ENCODE measurements around the gene NUP50. TPM values are rescaled to one million over a fixed set of nuclear protein-coding genes. Genes with fewer than 3 reads are reported as not detected.

The NUP50 gene, protein sequence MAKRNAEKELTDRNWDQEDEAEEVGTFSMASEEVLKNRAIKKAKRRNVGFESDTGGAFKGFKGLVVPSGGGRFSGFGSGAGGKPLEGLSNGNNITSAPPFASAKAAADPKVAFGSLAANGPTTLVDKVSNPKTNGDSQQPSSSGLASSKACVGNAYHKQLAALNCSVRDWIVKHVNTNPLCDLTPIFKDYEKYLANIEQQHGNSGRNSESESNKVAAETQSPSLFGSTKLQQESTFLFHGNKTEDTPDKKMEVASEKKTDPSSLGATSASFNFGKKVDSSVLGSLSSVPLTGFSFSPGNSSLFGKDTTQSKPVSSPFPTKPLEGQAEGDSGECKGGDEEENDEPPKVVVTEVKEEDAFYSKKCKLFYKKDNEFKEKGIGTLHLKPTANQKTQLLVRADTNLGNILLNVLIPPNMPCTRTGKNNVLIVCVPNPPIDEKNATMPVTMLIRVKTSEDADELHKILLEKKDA
- 10 to 100 TPM; 45.7 to 59.5 (median 53.8) TPM for polyA plus RNA-seq (ENCODE audit: insufficient read length in 4 of 4)

DNA sequence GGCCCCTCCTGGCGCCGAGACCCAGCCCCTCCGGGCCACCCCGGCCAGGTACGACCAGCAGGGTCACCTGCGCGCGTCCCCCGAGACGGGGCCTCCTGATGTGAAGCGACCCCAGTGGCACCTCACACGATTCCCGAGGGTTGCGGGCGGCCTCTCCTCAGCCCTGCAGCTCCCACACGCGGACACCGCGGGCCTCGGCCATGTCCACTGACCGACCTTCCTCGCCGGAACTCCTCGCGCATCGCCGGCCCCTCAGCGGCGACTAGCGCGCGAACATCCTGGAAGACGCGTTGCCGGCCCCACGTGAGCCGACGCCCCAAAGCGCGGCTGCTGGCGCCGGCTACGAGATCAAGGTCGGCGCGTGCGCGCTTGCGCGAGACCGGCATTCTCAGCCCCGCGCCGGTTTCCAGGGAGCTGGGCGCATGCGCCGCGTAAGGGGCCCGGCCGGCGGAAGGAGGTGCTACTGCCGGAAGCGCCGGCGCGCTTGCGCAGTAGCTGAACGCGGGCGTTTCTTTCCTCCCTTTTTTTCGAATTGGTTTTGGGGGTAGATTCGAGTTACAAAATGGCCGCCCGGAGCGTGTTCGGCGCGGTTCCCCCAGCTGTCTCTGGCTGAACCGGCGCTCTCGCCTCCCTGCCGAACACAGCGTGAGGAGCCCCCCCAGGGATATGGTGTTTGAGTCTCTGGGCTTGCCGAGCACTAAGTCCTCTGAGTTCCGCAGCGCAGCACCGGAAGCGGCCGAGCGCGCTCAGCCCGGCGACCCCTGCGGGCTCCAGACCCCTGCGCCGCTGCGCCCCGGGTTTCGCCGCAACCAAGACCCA, at the start of gene NUP50:
TSS of gene NUP50 (plus strand) at position 475 of the 819 bp plus-strand sequence. CDS start 4,253 bp downstream, outside the sequence.
- peak; percentile 89 to 91 (median 90) for DNase-seq (ENCODE audit: low read depth in 4 of 4, low spot score in 3 of 4)

DNA sequence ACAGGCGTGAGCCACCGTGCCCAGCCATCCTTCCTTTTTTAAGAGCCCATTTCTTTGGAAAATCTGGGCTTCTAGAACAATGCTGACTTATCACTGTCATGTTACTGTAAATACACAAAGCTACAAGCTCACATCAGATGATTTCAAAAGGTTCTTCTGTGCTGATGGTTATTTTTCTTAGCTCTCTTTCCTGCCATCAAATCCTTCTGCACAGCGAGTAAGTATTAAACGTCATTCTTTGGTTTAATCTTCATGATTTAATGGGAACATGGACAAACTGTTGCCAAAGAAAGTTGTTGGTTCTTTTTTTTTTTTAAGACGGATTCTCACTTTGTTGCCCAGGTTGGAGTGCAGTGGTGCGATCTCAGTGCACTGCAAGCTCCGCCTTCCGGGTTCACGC, 43.3 kb upstream of the NUP50 start:
- DNase-seq (ENCODE audit: low read depth in 4 of 4, low spot score in 3 of 4), result no peak

DNA sequence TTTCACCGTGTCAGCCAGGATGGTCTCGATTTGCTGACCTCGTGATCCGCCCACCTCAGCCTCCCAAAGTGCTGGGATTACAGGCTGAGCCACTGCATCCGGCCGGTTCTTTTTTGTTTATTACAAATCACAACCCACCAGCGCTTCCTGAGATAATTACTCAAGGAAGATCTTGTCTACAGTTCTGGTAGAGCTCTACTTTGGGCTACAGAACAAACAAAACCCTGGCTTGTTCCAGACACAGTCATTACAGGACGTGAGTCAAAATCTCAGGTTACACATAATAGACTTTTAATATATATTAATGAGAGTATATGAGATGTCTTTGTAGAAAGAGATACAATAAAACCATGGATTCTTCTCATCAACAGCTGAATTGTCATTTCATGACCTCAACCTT, 42.8 kb upstream of the NUP50 start:
- DNase-seq (ENCODE audit: low read depth in 4 of 4, low spot score in 3 of 4), result no peak

DNA sequence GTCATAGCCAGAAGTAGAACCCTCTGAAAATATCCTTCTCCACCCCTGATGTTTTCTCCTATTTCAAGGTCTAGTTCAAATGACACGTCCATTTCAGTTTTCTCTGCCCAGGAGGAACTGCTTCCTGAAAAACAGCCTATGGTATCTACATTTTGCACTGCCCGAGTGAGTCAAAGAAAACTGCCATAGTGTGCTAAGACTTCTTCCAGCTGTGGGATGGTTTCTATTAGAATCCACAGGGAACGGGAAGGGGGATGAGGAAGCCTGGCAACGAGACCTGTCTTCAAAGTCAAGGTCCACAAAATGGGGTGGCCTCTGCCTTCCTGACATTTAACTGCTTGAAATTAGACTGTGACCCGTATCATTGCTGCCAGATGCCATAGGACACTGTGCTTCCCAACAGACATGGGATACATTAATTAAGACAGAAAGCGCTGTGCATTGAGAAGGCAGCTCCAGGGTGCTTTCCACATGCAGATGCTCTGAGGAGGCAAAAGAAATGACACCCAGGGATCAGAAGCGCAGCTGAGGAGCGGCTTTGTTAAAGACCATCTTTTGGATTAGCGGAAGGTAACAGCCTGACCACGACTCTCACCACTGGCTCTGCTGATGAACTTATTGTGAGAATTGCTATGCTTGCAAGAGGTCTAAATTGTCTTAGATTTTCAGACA, 39.4 kb upstream of the NUP50 start:
- DNase-seq (ENCODE audit: low read depth in 4 of 4, low spot score in 3 of 4), result no peak

DNA sequence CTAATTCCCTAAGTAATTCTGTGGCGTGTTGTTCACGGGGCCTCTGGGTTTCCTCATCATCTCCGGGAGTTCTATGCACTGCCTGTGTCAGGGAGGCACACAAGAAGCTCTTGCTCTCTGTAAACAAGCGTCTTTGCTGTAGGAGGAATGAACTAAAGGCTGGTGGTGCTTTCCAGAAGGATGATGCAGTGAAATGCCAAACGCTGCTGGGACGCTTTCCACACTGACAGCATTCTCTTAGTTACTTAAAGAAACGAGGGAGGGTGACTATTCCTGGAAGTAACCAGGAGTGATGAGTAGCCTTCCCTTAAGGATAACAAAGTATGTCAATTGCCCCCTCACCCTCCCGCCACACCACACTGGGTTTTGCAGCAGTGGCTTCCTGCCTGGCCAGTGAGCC, 38.5 kb upstream of the NUP50 start:
- no peak for DNase-seq (ENCODE audit: low read depth in 4 of 4, low spot score in 3 of 4)

DNA sequence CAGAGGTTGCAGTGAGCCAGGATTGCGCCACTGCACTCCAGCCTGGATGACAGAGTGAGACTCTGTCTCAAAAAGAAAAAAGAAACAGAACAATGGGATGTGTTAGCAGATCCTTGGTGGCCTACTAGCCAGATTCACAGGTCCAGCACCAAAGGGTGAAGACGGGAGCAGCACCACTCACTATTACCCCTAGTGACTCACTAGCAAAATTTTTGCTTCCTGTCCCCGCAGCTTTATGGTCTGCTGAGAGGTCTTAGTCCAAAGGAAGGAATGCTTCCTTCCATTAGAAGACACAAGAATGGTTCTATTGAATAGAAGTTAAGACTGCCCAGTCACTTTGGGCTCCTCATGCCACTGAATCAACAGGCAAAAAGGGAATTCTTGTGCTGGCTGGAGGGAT, 35.9 kb upstream of the NUP50 start:
- DNase-seq (ENCODE audit: low read depth in 4 of 4, low spot score in 3 of 4), result no peak

DNA sequence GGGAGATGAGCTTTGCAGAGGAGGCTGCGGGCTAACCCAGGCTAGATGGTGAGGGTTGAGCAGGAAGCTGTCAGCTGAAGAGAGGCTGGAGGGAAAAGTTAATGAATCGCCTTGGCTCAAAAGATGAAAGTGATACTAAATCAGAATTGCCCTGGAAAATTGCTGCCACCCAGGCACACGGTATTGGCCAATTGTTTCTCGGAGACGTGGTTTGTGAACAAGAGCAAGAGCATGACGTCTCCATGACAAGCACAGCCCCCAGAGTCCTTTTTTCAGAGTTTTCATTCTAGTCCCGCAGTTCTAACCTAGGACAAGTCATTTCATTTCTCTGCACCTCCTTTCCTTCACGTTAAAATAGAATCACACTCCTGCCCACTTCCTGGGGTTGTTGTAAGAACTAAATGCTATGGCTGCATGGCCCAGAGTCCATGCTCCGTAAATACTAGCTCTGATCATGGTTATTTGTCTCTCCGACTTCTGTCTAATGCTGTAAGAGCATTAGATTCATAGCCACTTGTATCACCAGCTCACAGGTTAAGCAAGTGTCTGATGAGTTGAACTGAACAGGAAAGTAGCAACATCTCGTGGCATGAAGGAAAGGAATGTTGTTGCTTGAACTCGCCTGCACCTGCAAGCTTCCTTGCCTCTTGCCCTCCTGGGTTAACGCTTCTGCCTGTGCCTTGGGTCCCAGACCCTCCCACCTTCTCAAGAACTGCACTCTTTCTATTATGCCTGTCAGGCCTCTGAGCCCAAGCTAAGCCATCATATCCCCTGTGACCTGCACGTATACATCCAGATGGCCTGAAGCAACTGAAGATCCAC, 33.8 kb upstream of the NUP50 start:
- peak in 1 of 4 donors; percentile 1 for DNase-seq (ENCODE audit: low read depth in 4 of 4, low spot score in 3 of 4)

DNA sequence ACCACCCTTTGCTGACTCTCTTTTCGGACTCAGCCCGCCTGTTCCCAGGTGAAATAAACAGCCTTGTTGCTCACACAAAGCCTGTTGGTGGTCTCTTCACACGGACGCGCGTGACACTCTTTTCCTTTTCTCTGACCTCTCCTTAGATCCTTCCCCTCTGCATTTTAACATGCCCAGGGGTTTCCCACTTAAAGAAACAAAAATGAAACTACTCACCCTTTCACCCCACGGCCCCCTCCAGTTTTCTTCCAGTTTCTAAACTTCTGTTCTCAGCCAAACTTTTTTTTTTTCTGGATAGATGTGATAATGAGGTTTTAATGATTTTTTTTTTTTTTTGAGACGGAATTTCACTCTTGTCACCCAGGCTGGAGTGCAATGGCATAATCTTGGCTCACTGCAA, 32.8 kb upstream of the NUP50 start:
- DNase-seq (ENCODE audit: low read depth in 4 of 4, low spot score in 3 of 4), result no peak

DNA sequence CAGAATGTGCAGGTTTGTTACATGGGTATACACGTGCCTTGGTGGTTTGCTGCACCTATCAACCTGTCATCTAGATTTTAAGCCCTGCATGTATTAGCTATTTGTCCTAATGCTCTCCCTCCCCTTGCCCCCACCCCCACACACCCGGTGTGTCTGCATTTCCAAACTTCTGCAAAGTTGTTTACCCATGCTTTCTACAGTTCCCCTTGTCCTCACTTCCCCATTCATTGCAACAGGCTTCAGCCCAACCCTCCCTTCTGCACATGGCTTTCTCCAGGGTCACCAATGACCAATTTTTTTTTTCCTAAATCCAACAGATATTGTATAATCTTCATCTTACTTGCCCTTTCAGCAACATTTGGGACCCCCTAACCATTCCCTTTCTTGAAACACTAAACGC, 32.0 kb upstream of the NUP50 start:
- no peak for DNase-seq (ENCODE audit: low read depth in 4 of 4, low spot score in 3 of 4)

DNA sequence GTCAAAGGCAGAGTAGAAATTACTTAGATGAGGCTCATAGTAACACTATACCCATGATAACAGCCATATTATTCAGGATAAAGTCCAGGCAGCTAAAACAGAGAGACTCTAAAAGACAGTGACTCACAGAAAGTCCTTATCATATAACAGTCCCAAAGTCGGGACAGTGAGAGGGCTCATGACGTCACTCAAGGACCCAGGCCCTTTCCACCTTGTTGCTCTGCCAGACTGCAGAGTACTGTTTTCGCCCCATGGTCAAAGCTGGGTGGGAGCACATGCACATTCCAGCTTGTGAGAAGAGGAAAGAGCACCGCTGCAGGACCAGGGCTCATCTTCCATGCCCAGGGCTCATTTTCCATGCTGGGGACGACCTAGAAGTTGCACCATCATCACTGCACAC, 29.4 kb upstream of the NUP50 start:
- DNase-seq (ENCODE audit: low read depth in 4 of 4, low spot score in 3 of 4), result no peak

DNA sequence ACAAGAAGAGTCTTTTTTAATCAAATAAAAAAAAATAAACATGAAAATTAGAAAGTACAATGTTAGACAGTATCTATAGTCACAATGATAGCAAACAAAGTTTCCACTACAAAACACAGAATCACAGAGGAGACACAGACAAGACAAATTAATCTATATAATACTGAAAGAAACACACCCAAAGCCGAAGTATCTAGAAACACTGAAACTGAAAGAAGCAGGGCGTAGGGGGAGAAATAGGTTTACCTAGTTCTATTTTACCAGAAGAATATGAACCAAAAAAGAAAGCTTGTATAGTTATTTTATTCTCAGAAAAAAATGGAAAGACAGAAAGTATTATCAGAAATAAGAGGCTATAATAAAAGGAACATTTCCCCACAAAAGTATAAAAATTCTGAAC, 27.1 kb upstream of the NUP50 start:
- DNase-seq (ENCODE audit: low read depth in 4 of 4, low spot score in 3 of 4), result no peak

DNA sequence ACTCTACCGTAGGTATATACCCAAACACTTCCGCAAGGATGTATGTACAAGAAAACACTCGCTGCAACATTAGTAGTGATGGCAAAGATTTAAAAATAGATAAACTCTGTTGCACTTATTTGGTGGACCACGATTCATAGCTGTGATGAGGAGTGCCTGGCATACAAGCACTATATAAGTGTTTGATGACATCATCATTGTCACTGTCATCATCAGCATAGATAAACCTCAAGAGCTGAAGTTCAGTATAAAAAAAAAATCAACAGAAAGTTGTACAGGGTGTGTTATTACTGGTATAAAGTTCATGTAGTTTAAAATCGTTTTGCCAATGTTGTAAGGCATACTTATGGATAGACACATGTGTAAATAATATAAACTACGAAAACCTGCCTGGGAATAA, 24.0 kb upstream of the NUP50 start:
- no peak for DNase-seq (ENCODE audit: low read depth in 4 of 4, low spot score in 3 of 4)

DNA sequence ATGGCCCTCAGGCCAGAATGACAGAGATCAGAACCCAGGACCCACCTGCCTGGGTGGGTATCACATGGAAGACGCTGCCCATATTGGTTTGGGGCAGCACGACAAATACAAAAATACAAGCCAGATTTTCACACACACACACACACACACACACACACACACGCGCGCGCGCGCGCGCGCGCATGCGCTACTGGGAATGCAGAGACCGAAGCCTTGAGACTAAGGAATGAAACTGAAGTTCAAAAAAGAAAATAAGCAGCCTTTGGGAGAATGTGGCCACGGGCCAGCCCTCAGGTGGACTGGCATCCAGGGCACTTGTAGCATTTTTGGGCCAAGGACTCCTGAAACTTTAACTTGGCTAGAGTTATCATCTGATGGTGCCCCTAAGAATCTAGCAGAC, 21.3 kb upstream of the NUP50 start:
- no peak for DNase-seq (ENCODE audit: low read depth in 4 of 4, low spot score in 3 of 4)

DNA sequence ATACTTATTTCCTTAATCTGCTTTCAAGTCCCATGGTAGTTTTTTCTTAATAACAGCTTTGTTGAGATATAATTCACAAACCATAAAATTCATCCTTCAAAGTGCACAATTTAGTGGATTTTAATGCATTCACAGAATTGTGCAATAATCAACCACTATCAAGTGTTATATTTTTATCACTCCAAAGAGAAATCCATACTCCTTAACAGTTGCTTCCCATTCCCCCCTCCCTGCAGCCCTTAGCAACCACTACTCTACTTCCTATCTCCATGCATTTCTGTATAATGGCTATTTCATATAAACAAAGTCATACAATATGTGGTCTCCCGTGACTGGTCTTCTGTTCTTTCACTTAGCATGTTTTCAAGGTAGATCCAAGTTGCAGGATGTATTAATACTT, 18.8 kb upstream of the NUP50 start:
- DNase-seq (ENCODE audit: low read depth in 4 of 4, low spot score in 3 of 4), result no peak

DNA sequence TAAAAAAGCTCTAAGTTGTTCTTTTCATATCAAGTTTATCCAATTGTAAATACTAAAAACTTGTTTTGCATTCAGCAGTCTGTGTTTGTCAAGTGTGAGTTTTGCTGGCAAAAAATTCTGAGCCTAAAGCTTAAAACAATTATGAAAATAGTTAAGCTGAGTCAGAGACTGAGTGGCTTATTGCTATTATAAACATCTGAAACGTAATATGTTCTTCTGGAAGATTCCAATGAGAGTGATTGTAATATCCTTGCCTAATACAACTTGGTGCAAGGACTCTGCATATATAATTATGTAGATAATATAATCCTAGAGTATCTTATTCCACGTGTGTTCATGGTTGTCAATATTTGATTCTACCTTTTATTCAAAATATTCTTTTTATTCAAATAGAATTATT, 14.1 kb upstream of the NUP50 start:
- DNase-seq (ENCODE audit: low read depth in 4 of 4, low spot score in 3 of 4), result no peak

DNA sequence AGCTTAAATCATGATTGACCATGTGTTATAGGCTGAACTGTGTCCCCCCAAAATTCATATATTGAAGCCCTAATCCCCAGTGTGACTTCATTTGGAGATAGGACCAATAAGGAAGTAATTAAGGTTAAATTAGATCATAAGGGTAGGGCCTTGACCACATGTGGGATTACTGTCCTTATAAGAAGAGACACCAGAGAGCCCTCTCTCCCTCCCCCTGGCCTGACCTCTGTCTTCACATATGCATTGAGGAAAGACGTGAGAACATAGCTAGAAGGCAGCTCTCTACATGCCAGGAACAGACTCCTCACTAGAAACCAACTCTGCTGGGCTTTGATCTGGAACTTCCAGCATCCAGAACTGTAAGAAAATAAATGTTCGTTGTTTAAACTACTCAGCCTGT, 13.6 kb upstream of the NUP50 start:
- DNase-seq (ENCODE audit: low read depth in 4 of 4, low spot score in 3 of 4), result no peak

DNA sequence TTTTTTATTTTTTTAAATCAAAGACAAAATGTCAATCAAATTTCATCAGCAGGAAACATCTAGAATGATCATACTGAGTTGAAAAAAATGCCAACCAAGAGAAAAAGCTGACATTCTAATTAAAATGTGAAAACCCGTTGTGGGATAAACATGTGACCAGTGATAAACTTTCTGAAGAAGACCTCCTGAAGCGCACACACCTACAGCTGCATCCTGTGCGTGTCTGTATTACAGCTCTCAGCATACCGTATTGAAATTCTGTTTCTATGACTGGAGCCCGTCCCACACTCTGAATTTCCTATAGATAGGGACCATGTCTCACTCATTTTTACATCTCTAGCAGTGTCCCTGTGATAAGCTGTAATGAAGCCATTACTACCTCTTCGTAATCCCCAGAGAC, 12.2 kb upstream of the NUP50 start:
- no peak for DNase-seq (ENCODE audit: low read depth in 4 of 4, low spot score in 3 of 4)

DNA sequence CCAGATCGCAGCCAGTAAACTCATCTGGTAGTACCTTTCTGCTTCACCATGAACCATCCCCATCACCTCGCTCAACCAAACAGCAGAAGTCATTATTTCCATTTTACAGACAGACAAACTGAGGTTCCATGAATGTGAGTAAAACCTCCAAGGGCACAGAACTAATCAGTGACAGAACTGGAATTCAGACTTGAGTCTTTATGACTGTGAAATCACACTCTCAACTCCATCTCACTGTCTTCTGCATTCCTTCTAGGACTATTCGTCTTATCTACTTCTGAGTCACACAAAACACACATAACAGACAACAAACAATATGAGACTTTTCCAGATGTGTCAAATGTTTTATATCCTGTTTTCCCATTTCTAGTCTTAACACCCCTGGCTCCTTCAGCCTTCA, 9.3 kb upstream of the NUP50 start:
- no peak for DNase-seq (ENCODE audit: low read depth in 4 of 4, low spot score in 3 of 4)

DNA sequence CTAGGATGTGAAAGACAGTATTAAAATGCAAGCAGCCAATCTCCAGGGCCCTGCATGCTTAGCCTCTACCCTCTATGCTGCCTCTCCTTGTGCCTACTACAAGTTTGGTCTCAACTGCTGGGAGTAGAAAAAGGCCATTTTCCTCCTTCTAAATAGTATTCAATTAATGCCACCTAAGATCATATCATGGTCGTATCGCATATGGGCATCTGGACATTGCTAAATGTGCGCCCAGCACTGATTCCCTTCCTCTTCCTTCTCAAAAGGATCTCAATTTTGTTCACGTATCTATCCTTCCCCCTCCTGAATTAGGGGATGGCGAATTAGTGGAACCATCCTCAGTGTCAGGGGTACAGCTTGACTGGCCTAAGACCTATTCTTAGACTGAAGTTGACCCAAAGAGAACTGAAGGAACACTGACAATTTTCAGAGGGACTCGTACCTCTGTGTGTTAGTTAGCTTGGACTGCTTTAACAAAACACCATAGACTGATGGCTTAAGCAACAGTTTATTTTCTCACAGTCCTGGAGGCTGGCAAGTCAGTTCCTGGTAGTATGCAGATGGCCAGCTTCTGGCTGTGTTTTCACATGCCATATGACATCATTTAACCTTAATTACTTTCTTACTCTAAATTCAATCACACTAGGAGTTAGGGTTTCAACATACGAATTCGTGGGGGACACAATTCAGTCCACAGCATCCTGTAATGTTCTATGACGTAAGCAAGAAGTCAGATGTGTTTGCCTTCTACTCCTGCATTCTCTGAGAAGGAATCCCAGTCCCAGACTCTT, 8.5 kb upstream of the NUP50 start:
- no peak for DNase-seq (ENCODE audit: low read depth in 4 of 4, low spot score in 3 of 4)

DNA sequence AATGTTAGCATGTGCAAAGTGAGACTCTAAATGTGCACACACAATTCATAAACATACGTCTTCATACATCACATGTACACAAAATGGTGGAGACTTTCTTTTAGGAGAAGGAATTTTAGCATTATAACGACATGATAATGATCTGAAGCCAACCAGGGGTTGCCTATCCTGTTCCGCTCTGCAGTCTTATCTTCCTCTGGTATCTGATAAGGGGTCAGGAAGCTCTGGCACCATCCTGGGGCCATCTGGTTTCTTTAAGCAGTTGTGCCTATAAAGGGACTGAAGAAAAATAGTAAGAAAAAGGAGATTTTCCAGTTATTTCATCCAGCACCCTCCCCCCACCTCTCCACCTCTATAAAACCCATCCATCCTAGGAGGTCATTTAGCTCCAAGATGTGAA, 5.8 kb upstream of the NUP50 start:
- no peak for DNase-seq (ENCODE audit: low read depth in 4 of 4, low spot score in 3 of 4)
